H1 (cell line): ENCODE measurements around the gene ZFP91. TPM values are rescaled to one million over a fixed set of nuclear protein-coding genes. Genes with fewer than 3 reads are reported as not detected.

Source experiments
- ATF3 ChIP-seq: IDR thresholded peaks from 2 replicates; pipeline ENCODE4 v1.6.1; 2011; ENCODE audit warnings: low read depth, mild to moderate bottlenecking, low read length; ENCODE audit not compliant: insufficient read depth
- BCL11A ChIP-seq, 2 experiments: IDR thresholded peaks; one replicate each; pipeline ENCODE4 v1.6.1; 2011; ENCODE audit warnings: low read depth in 2 of 2, low read length in 2 of 2, mild to moderate bottlenecking in 2 of 2
- KDM5A ChIP-seq: fragments of 200-600 bp; IDR thresholded peaks from 2 replicates; pipeline ENCODE4 v1.7.1; 2012; ENCODE audit warnings: mild to moderate bottlenecking, low read length, inconsistent platforms, mixed read lengths
- POU5F1 ChIP-seq: IDR thresholded peaks from 2 replicates; pipeline ENCODE4 v1.6.1; 2011; ENCODE audit warnings: low read depth, mild to moderate bottlenecking, low read length, moderate library complexity
- polyA plus RNA-seq, 7 experiments: library from polyadenylated mRNA; depleted of rRNA in 3 of 7; stranded (reverse) in 5 of 7; unstranded in 2 of 7; fragments of >200 nt in 5 of 7; fragments of 200-250 nt in 2 of 7; gene quantifications; 1 replicate in 5 of 7; 2 replicates in 1 of 7; 4 replicates in 1 of 7; pipeline versions ENCODE4 v1.2.1 to v1.2.3, GENCODE V29; 2011 to 2013; ENCODE audit warnings: missing spikeins in 2 of 7, mixed read lengths in 2 of 7
- total RNA-seq: library from RNA; stranded (reverse); fragmentation: NEBNext Ultra II Directional; extraction: Animal tissue kit (Norgen Biotek cat#: 25700); gene quantifications from 2 replicates; pipeline ENCODE4 v1.2.1, GENCODE V29; 2021

The ZFP91 gene
- total and polyA plus RNA-seq, 2 of the 8 experiments (the other 6 are each of a cell fraction or from before 2014, with no cell fraction given), result 10.7 to 29.0 TPM

DNA sequence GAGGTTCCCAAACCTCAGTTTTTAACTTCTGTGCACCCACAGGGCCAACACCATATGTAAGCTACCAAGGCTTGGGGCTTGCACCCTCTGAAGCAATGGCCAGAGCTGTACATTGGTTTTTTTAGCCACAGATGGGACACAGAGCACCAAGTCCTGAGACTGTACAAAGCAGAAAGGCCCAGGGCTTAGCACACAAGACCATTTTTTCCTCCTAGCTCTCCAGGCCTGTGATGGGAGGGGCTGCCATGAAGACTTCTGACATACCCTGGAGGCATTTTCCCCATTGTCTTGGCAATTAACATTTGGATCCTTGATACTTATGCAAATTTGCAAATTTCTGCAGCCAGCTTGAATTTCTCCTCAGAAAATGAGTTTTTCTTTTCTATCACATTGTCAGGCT lies 67.0 kb downstream of the ZFP91 start (continued):
- TF ChIP-seq KDM5A (no peak), BCL11A (IDR thresholded peaks at IDR 0.05; ENCODE audit: low read depth in 2 of 2, low read length in 2 of 2) (no peak), ATF3 (no peak), POU5F1 (no peak)
